Measurements from ENCODE around the gene KY.

GRCh38 chr3:134663721-134664456 lies 13.1 kb upstream of the KY start:
- TF ChIP-seq POLR2AphosphoS5 (IDR thresholded peaks at IDR 0.05; ENCODE audit: borderline replicate concordance, low read depth, low read length) (no peak), EZH2 (IDR thresholded peaks at IDR 0.05) (no peak)

Measured in SK-N-MC (cell line).